Adrenal gland (tissue), 12 donors: Measurements from ENCODE around the gene ARHGAP5. TPM values are rescaled to one million over a fixed set of nuclear protein-coding genes. Genes with fewer than 3 reads are reported as not detected.

ENCODE experiments used
- DNase-seq, 7 donors: peaks; one replicate each; pipeline ENCODE4 v3.0.0-alpha.2; 2019 to 2020
- H3K27ac ChIP-seq, 5 donors: fragments of 200-600 bp; sonication (generic) in 4 of 5; 1 replicate in 3 of 5; 2 replicates in 2 of 5; pipeline versions ENCODE4 v1.5.1 to v1.8.0; 2016 to 2020; ENCODE audit warnings: mild to moderate bottlenecking in 1 of 5
- H3K27me3 ChIP-seq: fragments of 200-600 bp; 2 replicates; pipeline ENCODE4 v1.8.0; 2021
- H3K36me3 ChIP-seq, 2 donors: fragments of 200-600 bp; replicated peaks in 1 of 2; 1 replicate in 1 of 2; 2 replicates in 1 of 2; pipeline versions ENCODE4 v1.5.1 to v1.8.0; 2018 to 2022
- H3K4me1 ChIP-seq, 2 donors: fragments of 200-600 bp; replicated peaks in 1 of 2; 1 replicate in 1 of 2; 2 replicates in 1 of 2; pipeline versions ENCODE4 v1.5.1 to v1.8.0; 2018 to 2021
- H3K4me3 ChIP-seq, 4 donors: fragments of 200-600 bp; sonication (generic) in 3 of 4; one replicate each; pipeline ENCODE4 v1.5.1; 2016 to 2018
- H3K9me3 ChIP-seq, 3 donors: fragments of 200-600 bp; sonication (generic) in 1 of 3; replicated peaks in 1 of 3; 1 replicate in 2 of 3; 2 replicates in 1 of 3; pipeline versions ENCODE4 v1.5.1 to v1.8.0; 2016 to 2021
- CTCF ChIP-seq, 6 experiments: fragments of 450-650 bp in 4 of 6; fragments of 200-600 bp in 2 of 6; sonication (generic) in 1 of 6; IDR thresholded peaks; 1 replicate in 5 of 6; 2 replicates in 1 of 6; pipeline versions ENCODE4 v1.5.1 to v1.8.0; 2016 to 2021; ENCODE audit warnings: antibody characterized with exemption in 6 of 6, mild to moderate bottlenecking in 2 of 6, moderate library complexity in 1 of 6
- POLR2A ChIP-seq, 2 donors: fragments of 450-650 bp; IDR thresholded peaks; one replicate each; pipeline ENCODE4 v1.6.1; 2017; ENCODE audit warnings: antibody characterized with exemption in 2 of 2, mild to moderate bottlenecking in 2 of 2, moderate library complexity in 1 of 2
- WGBS, 4 donors: extraction: QIAGEN DNeasy Blood & Tissue Kit in 2 of 4; methylation state at CpG; one replicate each; pipeline versions ENCODE4 v1.1.5 to v1.1.7; 2013 to 2017; 5-methylcytosine and 5-hydroxymethylcytosine counted together
- intact Hi-C, 2 donors: fragments of 100-400 bp; cut with DNase I; formaldehyde crosslinking; loops; one replicate each; pipeline versions ENCODE4 v1.14.1 to v1.15.0; 2022 to 2023
- polyA plus RNA-seq, 3 donors: library from polyadenylated mRNA; stranded (reverse); fragments of 200-250 nt in 2 of 3; fragments of 350-450 nt in 1 of 3; fragmentation: Illumina TruSeq in 1 of 3; extraction: RNeasy Lipid Tissue Mini Kit (QIAGEN cat#74804) in 1 of 3; gene quantifications; one replicate each; pipeline ENCODE4 v1.2.3, GENCODE V29; 2013 to 2014
- total RNA-seq, 9 donors: library from RNA; depleted of rRNA in 4 of 9; stranded (reverse); fragments of >200 nt in 4 of 9; fragments of 120-200 nt in 1 of 9; fragmentation: NEBNext Ultra II Directional in 1 of 9; extraction: Animal tissue kit (Norgen Biotek cat#: 25700) in 1 of 9; gene quantifications; one replicate each; pipeline versions ENCODE4 v1.1.0 to v1.2.4, GENCODE V29; 2013 to 2023
- donor health status: healthy with polysubstance abuse.
- donor health status: Bipolar disorder and iron deficiency.
- donor health status: DM: yes; HTN: yes; CAD: no.
- donor health status: DM: no; HTN: no; CAD: no.
- donor health status: DM: no; HTN: no; CAD: no.
- donor health status: DM: yes; HTN: yes; CAD: no.

Gene ARHGAP5
- total and polyA plus RNA-seq, 12 donors: 11.9 to 100.0 (median 76.8) TPM

- 12 to 14% (median 13%) methylated on average over 8 of the region's 8 CpGs for WGBS, 4 donors
- DNase-seq: peak in 2 of 7 donors; percentile 9 to 16
- H3K4me1 ChIP-seq: peaks cover 0 to 23% of the 10 kb centered on the region in 2 donors
- peak overlapping the region in 1 of 4 donors; percentile 64 for H3K4me3 ChIP-seq
- no peaks in the 10 kb centered on the region for H3K27me3 ChIP-seq
- no peaks in the 10 kb centered on the region for H3K9me3 ChIP-seq
- peak overlapping the region; percentile 41 to 95 (median 90) for H3K27ac ChIP-seq
- TF ChIP-seq CTCF (IDR thresholded peaks at IDR 0.05) (no peak), POLR2A (IDR thresholded peaks at IDR 0.05) (no peak)
- intact Hi-C loops: loop anchor here (2.0 to 10.0 kb wide), 3 partner anchors 52 to 126 kb away; partner anchors contain the start of gene ARHGAP5 (in 2 of the 2)
- H3K36me3 ChIP-seq: no peaks in the 10 kb centered on the region
Measured at GRCh38 chr14:32202491-32202997, 125.4 kb downstream of the ARHGAP5 start.

DNA sequence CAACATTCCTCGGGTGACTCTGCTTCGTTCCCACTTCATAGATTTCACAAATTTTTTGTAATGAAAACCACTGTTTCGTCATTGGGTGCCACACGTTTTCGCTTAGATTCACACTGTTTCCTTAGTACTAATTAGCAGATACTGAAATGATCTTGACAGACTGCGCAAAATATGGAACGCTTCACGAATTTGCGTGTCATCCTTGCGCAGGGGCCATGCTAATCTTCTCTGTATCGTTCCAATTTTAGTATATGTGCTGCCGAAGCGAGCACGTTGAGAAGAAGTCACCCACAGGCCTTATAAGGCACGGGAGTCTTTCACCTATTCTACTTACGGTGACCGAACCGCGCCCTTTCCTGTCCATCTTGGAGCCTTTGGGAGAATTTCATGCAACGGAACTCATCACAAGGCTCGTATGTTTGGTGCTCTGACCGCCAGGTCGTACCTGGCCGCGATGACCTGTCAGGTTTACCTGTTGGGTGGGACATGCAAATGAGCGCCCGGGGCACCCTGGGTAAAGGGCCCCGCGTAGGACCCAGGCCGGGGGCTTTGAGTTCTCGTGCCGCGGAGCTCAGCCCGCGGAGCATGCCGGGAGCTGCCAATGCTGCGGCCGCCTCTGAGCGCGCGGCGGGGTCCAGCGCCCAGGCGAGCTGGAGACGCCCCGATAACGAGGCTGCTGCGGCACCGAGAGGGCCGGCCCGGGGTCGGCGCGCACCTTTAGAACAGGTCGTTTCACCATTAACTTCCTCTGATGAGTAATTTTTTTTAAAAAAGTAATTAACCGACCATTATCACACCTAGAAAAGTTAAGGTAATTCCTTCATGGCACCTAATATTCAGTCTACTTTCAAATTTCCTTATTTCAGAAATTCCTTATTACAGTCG is 126.1 kb downstream of the ARHGAP5 start, which contains the start of gene RNU6-8:
Gene RNU6-8, minus strand, starts transcription at position 272 of the 885 bp plus-strand sequence.
- H3K4me1 ChIP-seq: peaks cover 0 to 23% of the 10 kb centered on the region in 2 donors
- no peaks in the 10 kb centered on the region for H3K27me3 ChIP-seq
- TF ChIP-seq CTCF (IDR thresholded peaks at IDR 0.05) (no peak), POLR2A (IDR thresholded peaks at IDR 0.05) (peak; percentile 75 to 78)
- intact Hi-C loops: loop anchor here (2.0 to 10.0 kb wide), 3 partner anchors 52 to 126 kb away; partner anchors contain the start of gene ARHGAP5 (in 2 of the 2)
- peak; percentile 88 to 94 (median 93) for DNase-seq
- H3K36me3 ChIP-seq: no peaks in the 10 kb centered on the region
- H3K9me3 ChIP-seq: no peaks in the 10 kb centered on the region
- H3K27ac ChIP-seq: peak within 1 kb of the TSS; percentile 41 to 95 (median 90)
- 0 to 1% (median 0%) methylated on average over 42 to 57 of the region's 57 CpGs for WGBS, 4 donors
- H3K4me3 ChIP-seq: peak within 1 kb of the TSS; percentile 27 to 64 (median 40)

GRCh38 chr14:32203928-32204357 is 126.8 kb downstream of the ARHGAP5 start:
- no peaks in the 10 kb centered on the region for H3K27me3 ChIP-seq
- H3K4me1 ChIP-seq: peaks cover 0 to 23% of the 10 kb centered on the region in 2 donors
- H3K27ac ChIP-seq: peak overlapping the region in 4 of 5 donors; percentile 85 to 95 (median 91)
- 2 to 4% (median 2%) methylated on average over 14 of the region's 14 CpGs for WGBS, 4 donors
- H3K4me3 ChIP-seq: peak overlapping the region; percentile 3 to 64 (median 28)
- peak; percentile 13 to 60 (median 26) for DNase-seq
- intact Hi-C loops: loop anchor here (2.0 to 10.0 kb wide), 3 partner anchors 51 to 127 kb away; partner anchors contain the start of gene ARHGAP5 (in 2 of the 2)
- TF ChIP-seq CTCF (IDR thresholded peaks at IDR 0.05): no peak
- no peak for TF ChIP-seq POLR2A (IDR thresholded peaks at IDR 0.05)
- no peaks in the 10 kb centered on the region for H3K36me3 ChIP-seq
- no peaks in the 10 kb centered on the region for H3K9me3 ChIP-seq

- no peak for DNase-seq
- no peaks in the 10 kb centered on the region for H3K27me3 ChIP-seq
- WGBS, 4 donors: 83 to 98% (median 89%) methylated on average over 3 of the region's 3 CpGs
- no peak overlapping the region for H3K4me3 ChIP-seq
- intact Hi-C loops: loop anchor here in 1 of 2 donors (10.0 kb wide), 1 partner anchor 49 kb away; no protein-coding TSS in a partner anchor
- H3K4me1 ChIP-seq: peaks cover 0 to 21% of the 10 kb centered on the region in 2 donors
- no peaks in the 10 kb centered on the region for H3K9me3 ChIP-seq
- H3K36me3 ChIP-seq: no peaks in the 10 kb centered on the region
- TF ChIP-seq POLR2A (IDR thresholded peaks at IDR 0.05) (no peak), CTCF (IDR thresholded peaks at IDR 0.05) (no peak)
- no peak overlapping the region for H3K27ac ChIP-seq
Measured at GRCh38 chr14:32205554-32205953, 128.4 kb downstream of the ARHGAP5 start.
